BJ (cell line): ENCODE data around the gene FOXP2. TPM values are rescaled to one million over a fixed set of nuclear protein-coding genes. Genes with fewer than 3 reads are reported as not detected.

Experiments used
- CTCF ChIA-PET: fragments of 350-600 bp; formaldehyde crosslinking; extraction: SDS; loops from one replicate; lab custom pipeline; 2021; ENCODE audit warnings: antibody characterized with exemption, inconsistent platforms; lab: Yijun Ruan, JAX
- POLR2A ChIA-PET: fragments of 300-600 bp; sonication (Branson Sonifier 250); formaldehyde crosslinking; extraction: SDS; loops from one replicate; lab custom pipeline; 2021; ENCODE audit warnings: antibody characterized with exemption; lab: Charles Lee
- DNase-seq: peaks from one replicate; pipeline ENCODE4 v3.0.0-alpha.2; 2011; ENCODE audit warnings: low read depth
- H3K27me3 ChIP-seq: 2 replicates; pipeline ENCODE4 v1.6.0; 2011; ENCODE audit warnings: low read length; ENCODE audit not compliant: control insufficient read depth, insufficient read depth
- H3K36me3 ChIP-seq: 2 replicates; pipeline ENCODE4 v1.5.1; 2011; ENCODE audit warnings: low read length; ENCODE audit not compliant: control insufficient read depth, insufficient read depth
- H3K4me3 ChIP-seq: 2 replicates; pipeline ENCODE4 v1.5.1; 2011; ENCODE audit warnings: low read depth, mild to moderate bottlenecking, control low read depth, low read length
- polyA plus RNA-seq: library from polyadenylated mRNA; depleted of rRNA; stranded (reverse); fragments of >200 nt; gene quantifications from 2 replicates; pipeline ENCODE4 v1.2.3, GENCODE V29; 2011
- TF ChIP-seq, protein P1 (sequence below): IDR thresholded peaks from 2 replicates; pipeline ENCODE4 v1.5.1; 2011; ENCODE audit warnings: low read depth, mild to moderate bottlenecking, control low read depth, inconsistent platforms, low read length, moderate library complexity; ENCODE audit not compliant: insufficient read depth

Gene FOXP2
- polyA plus RNA-seq, 1 experiment, result 0.66 TPM

DNA sequence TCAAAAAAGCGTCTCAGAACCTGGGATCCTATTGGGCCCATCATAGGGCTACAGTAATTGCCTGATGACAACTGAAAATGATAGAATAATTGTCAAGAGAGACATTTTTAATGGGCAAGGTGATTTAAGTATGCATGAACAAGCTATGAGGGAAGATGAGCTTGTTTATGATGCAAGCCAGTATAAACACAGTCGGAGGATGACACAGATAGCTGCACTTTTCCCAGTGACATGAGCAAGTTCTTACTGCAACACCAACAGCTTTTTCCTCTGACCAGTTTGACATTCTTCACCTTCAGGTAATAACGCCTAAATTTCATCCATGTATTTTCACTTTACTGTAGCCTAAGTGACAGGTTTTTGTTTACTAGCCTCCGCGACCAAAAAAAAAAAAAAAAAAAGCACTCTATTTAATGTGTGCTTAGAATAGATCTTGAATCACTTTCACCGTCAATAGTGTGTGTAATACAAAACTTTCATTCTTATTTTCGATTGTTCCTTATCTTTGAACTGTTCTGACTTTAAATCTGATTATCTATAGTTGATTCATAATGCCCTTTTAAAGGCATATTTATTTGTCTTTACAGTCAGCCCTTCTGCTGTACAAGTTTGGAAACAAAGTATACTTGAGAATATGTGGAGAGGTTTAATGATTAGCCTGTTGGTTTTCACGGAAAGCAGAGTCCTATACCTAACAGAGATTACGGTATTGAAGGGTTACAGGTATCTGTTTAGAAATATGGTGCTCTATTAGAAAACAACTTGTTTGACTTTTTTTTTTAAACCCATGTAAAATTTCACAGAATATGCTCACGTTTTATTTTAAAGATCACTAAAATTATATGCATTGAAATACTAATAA, 1.7 kb downstream of the FOXP2 start:
- POLR2A ChIA-PET, result no interaction called here
- TF ChIP-seq, protein P1, sequence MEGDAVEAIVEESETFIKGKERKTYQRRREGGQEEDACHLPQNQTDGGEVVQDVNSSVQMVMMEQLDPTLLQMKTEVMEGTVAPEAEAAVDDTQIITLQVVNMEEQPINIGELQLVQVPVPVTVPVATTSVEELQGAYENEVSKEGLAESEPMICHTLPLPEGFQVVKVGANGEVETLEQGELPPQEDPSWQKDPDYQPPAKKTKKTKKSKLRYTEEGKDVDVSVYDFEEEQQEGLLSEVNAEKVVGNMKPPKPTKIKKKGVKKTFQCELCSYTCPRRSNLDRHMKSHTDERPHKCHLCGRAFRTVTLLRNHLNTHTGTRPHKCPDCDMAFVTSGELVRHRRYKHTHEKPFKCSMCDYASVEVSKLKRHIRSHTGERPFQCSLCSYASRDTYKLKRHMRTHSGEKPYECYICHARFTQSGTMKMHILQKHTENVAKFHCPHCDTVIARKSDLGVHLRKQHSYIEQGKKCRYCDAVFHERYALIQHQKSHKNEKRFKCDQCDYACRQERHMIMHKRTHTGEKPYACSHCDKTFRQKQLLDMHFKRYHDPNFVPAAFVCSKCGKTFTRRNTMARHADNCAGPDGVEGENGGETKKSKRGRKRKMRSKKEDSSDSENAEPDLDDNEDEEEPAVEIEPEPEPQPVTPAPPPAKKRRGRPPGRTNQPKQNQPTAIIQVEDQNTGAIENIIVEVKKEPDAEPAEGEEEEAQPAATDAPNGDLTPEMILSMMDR, result no peak
- Histone ChIP-seq H3K36me3 (no peaks in the 10 kb centered on the region), H3K27me3 (no peaks in the 10 kb centered on the region), H3K4me3 (no peak overlapping the region)
- CTCF ChIA-PET, result no interaction called here
- DNase-seq, result no peak

DNA sequence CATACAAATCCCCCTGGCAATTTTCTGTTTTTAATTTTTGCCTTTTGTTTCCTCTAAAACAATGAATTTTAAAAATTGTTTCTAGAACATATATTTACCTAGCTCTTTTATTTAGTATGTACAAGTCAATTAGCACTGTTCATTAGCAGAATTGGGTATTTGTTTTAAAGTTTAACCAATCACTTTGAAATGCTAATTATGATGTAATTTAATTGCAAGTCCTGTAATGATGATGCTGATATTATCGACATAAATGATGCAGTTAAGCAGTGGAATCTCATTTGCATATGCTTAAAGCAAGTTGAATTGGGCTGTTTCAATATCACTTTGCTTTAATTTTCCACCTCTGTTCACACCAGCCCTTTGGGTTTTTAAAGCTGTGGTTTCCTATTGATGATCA, 2.7 kb downstream of the FOXP2 start:
- ChIA-PET POLR2A (no interaction called here), CTCF (no interaction called here)
- no peak for DNase-seq
- Histone ChIP-seq H3K36me3 (no peaks in the 10 kb centered on the region), H3K27me3 (no peaks in the 10 kb centered on the region), H3K4me3 (no peak overlapping the region)
- TF ChIP-seq, protein P1, result no peak

DNA sequence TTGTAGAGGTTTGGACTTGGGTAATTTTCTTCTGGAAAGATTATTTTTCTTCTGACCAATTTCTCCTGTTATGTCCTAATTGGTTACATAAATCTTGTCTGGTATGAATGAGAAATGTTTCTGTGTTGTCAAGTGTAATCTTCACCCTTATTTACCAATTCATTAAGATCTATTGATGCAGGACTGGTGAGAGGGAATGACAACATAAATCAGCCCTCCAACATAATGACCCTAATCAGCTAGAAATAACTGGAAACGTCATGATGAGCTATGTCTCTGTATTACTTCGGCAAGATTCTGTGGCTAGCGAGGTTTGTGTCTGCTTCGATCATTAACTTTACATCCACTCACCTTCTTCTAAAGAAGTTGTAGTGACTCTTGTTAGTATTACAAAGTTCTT, 3.5 kb downstream of the FOXP2 start:
- Histone ChIP-seq H3K27me3 (no peaks in the 10 kb centered on the region), H3K4me3 (no peak overlapping the region), H3K36me3 (no peaks in the 10 kb centered on the region)
- no peak for DNase-seq
- ChIA-PET POLR2A (no interaction called here), CTCF (no interaction called here)
- TF ChIP-seq, protein P1, result no peak

DNA sequence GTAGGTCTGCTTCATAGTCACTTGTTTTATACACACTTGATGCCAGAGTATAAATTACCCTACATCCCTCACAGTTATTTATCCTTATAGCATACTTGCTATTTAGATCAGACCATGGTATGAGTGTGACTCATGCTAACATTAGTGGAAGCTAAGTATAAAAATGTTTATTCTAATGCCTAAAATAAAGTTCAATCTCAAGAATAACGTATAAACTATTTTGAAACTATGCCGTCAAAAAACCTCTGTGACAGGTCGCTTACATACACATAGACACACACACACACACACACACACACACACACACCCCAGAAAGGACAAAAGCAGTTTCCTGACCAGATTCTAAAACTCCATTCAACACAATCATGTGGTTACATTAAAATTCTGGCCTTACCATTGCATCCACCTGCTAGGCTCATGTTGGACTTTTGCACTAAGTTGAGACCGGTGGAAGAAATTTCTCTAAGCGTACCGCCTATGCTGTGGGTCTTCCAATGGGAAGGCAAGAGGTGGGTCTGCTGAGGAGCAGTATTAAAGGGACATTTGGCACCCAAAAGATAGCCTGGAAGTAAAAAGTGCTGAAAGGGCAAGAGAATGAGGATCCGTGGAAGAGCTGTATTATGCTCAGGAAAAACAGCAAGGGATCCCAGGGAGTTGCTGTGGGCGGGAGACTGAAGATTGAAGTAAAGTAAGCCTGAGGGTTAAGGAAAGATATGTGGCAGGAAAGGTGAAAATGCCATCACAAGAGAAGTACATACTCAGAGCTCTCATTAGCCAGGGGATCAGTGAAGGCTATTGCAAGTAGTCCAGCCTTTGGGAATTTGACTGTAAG, 5.0 kb downstream of the FOXP2 start:
- Histone ChIP-seq H3K27me3 (no peaks in the 10 kb centered on the region), H3K36me3 (no peaks in the 10 kb centered on the region), H3K4me3 (no peak overlapping the region)
- CTCF ChIA-PET, result no interaction called here
- TF ChIP-seq, protein P1, result no peak
- DNase-seq, result no peak
- POLR2A ChIA-PET, result no interaction called here
